ENCODE results near the gene TEX52.

Gene TEX52

DNA sequence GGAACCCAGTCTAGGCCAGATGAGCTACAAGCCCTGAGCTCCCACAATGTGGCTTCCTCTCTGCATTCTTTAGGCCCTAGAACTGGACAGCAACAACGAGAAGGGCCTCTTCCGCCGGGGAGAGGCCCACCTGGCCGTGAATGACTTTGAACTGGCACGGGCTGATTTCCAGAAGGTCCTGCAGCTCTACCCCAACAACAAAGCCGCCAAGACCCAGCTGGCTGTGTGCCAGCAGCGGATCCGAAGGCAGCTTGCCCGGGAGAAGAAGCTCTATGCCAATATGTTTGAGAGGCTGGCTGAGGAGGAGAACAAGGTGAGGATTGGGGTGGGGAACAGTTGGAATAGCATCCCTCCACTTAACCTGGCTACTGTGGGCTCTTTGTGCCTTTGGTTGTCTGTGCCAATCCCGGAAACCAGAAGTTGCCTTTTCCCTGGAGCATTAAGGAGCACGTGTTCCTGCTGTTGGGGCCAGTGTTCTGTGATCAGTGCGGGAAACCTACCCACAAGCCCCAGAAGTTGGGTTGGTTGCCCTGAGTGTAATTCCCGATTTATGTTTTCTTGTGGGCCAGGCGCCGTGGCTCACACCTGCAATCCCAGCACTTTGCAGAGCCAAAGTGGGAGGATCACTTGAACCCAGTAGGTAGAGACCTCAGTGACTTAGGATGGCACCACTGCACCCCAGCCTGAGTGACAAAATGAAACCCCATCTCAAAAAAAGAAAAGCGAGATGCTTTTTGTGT is 55.6 kb downstream of the TEX52 start:
- Histone ChIP-seq H3K36me3 (peaks cover 83 to 97% (median 94%) of the 10 kb centered on the region in 11 experiments), H3K27me3 (no peaks in the 10 kb centered on the region), H3K4me1 (peaks cover 17 to 33% (median 23%) of the 10 kb centered on the region in 10 experiments), H4K20me1 (peaks cover 12 to 97% (median 62%) of the 10 kb centered on the region in 11 experiments; a peak in 19 of 22 replicates), H3K27ac (no peak overlapping the region), H3K9me3 (replicated peaks in 1 of 11) (no peaks in the 10 kb centered on the region), H3K4me2 (no peak overlapping the region), H3K9ac (peak overlapping the region in 1 of 11 experiments; percentile 18; a peak in 1 of 22 replicates), H3K4me3 (no peak overlapping the region)
- no peak for TF ChIP-seq Cebpa-rat (IDR thresholded peaks at IDR 0.05)

DNA sequence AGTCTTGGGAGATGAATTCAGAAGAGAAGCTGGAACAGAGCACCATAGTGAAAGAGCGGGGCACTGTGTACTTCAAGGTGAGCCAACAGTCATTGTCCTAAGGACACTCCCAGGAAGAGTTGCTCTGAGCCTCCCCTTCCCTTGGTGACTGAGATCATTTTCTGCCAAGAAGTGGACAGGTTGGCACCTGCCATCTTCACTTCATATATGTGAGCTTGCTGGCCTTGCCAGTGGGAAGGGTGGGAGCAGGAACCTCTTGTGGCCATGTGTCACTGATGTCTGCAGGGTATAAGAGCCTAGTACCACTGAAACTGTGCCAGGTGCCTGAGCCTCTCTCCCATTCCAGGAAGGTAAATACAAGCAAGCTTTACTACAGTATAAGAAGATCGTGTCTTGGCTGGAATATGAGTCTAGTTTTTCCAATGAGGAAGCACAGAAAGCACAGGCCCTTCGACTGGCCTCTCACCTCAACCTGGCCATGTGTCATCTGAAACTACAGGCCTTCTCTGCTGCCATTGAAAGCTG is 56.7 kb downstream of the TEX52 start:
- no peak overlapping the region for H3K27ac ChIP-seq

More for the DNA sequence above, 56.7 kb downstream of the TEX52 start:
- Histone ChIP-seq H3K27me3 (peaks cover 0 to 3% (median 1%) of the 10 kb centered on the region in 11 experiments; a peak in 9 of 22 replicates), H3K4me2 (no peak overlapping the region), H3K4me3 (no peak overlapping the region), H3K9me3 (replicated peaks in 1 of 11) (no peaks in the 10 kb centered on the region), H4K20me1 (peaks cover 12 to 100% (median 67%) of the 10 kb centered on the region in 11 experiments; a peak in 19 of 22 replicates), H3K36me3 (peaks cover 78 to 89% (median 84%) of the 10 kb centered on the region in 11 experiments), H3K4me1 (peaks cover 17 to 35% (median 26%) of the 10 kb centered on the region in 10 experiments), H3K9ac (no peak overlapping the region)
- no peak for TF ChIP-seq Cebpa-rat (IDR thresholded peaks at IDR 0.05)

Measured in BLaER1 treated with 17β-estradiol and CSF1 and Interleukin-3, amounts not matched to agents 10 nM and 100 nM (cell line).